Choroid plexus epithelial cell (primary cell): ENCODE measurements around the gene ZNF680.

Experiments
- DNase-seq: peaks from one replicate; pipeline ENCODE4 v3.0.0-alpha.2; 2010; ENCODE audit warnings: low read depth
- H3K4me3 ChIP-seq: 2 replicates; pipeline ENCODE4 v1.5.1; 2011; ENCODE audit warnings: low read depth, mild to moderate bottlenecking, control low read depth, low read length, moderate library complexity
- TF ChIP-seq, protein P1 (sequence below): conservative IDR thresholded peaks from 2 replicates; pipeline ENCODE4 v1.5.1; 2011; ENCODE audit warnings: low read depth, mild to moderate bottlenecking, control low read depth, inconsistent platforms, low read length, moderate library complexity

ZNF680 gene

DNA sequence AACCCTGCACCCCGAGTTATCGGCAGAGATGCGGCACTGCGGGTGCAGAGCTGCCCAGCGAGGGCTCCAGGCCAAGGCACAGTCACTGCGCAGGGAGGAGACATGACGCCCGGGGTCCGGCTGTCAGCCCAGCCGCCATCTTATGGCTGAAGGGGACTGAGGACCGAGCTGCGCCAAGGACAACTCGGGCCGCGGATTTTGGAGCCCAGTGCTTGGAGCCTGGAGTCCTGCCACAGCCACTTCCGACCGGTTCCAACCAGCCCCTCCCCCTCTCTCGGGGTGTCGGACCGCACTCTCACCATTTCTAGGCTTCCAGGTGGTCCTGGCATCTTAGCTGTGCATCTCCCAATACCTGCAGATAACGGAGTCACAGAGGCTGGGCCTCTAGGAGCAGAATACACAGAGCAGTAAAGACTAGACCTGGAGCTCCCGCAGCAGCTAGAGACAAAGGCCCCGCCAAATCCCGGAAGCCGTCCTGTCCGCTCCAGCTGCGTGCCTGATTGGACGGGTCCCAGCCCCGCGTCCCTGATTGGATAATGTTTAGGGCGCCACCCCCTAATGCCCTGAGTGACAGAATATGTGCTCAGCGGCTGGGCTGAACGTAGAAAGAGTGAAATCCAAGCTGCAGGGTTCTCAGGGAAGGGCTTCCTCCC lies at the start of gene ZNF680:
TSS of gene ZNF680 (minus strand) at position 446 of the 653 bp plus-strand sequence. CDS start at position 329, 117 bp downstream.
- H3K4me3 ChIP-seq = peak within 1 kb of the TSS; percentile 94
- TF ChIP-seq, protein P1, sequence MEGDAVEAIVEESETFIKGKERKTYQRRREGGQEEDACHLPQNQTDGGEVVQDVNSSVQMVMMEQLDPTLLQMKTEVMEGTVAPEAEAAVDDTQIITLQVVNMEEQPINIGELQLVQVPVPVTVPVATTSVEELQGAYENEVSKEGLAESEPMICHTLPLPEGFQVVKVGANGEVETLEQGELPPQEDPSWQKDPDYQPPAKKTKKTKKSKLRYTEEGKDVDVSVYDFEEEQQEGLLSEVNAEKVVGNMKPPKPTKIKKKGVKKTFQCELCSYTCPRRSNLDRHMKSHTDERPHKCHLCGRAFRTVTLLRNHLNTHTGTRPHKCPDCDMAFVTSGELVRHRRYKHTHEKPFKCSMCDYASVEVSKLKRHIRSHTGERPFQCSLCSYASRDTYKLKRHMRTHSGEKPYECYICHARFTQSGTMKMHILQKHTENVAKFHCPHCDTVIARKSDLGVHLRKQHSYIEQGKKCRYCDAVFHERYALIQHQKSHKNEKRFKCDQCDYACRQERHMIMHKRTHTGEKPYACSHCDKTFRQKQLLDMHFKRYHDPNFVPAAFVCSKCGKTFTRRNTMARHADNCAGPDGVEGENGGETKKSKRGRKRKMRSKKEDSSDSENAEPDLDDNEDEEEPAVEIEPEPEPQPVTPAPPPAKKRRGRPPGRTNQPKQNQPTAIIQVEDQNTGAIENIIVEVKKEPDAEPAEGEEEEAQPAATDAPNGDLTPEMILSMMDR = no peak
- peak; percentile 97 for DNase-seq

DNA sequence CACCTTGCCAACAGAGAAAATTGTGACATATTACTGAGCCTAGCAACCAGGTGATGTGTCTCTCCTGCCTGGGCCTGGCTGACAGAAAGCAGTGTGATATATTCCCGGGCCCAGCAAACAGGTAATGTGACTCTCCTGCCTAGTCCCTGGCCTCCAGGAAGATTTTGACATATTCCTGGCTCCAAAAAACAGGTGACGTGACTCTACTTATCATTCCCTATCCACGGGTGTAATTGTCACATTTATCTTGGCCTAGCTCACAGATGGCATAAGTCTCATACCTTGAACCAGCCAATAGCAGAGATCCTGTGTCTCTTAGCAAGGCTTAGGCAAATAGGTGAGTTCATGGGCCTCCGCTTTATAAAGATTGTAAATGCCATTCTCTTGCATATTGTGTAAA lies 49.6 kb upstream of the ZNF680 start:
- DNase-seq = no peak
- H3K4me3 ChIP-seq = no peak overlapping the region
- TF ChIP-seq, protein P1 = no peak

DNA sequence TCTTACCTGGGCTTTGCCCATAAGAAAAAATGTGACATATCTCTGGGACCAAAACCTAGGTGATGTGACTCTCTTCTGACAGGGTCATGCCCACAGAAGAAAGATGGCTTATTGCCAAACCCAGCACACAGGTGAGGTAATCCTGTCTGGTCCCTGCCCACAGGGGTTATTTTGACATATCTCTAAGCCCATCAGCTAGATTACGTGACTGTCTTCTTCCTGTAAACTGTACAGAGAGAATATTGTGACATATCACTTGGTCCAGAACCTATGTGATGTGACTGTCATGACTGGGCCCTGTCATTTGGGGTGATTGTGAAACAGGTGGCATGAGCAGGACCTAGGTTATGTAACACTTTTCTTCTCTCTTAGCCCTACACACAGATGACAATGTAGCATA lies 48.8 kb upstream of the ZNF680 start:
- H3K4me3 ChIP-seq = no peak overlapping the region
- TF ChIP-seq, protein P1 = no peak
- DNase-seq = no peak

DNA sequence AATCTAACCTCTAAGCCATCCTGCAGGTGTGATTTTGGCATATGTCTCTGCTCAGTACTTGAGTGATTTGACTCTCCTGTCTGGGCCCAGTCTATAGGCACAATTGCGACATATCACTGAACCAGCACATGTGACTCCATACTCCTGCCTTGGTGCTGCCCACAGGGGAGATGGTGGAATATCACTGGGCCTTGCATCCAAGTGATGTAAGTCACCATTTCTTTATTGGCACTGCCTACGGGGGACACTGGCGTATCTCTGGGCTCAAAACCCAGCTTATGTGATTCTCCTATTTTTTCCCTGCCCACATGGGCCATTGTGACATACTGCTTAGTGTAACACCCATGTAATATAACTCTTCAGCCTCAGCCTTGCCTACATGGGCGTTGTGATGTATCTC lies 48.1 kb upstream of the ZNF680 start:
- no peak for DNase-seq
- TF ChIP-seq, protein P1 = no peak
- no peak overlapping the region for H3K4me3 ChIP-seq

DNA sequence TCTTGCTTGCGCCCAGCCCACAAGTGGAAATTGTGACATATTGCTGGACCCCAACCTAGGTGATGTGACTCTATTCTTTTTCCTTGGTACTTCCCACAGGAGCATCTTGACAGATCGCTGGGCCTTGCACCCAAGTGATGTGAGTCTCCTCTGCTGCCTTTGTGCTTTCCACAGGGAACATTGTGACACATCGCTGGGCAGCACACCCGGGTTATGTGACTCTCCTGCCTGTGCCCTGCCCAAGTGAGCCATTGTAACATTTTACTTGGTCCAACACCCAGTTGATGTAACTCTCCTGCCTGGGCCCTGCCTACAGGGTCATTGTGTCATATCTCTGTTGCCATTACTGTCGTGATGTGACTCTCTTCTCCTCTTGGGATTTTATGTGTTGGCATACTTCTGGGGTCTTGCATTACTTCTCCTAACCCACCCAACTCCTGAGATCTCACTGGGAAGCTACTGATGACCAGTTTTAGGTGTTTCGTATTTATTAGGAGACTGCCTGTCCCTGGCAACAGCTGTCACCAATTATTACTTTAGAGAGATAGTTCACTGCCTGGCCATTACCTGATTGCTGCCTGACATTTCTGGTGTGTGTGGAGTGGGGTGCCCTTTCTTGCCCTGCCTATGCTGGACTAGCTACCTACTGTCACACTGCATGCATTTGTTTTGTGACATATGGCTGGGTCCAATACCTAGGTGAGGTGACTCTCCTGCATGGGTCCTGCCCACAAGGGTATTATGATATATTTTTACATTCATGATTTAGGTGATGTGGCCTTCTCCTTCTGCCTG lies 45.4 kb upstream of the ZNF680 start:
- no peak for DNase-seq
- H3K4me3 ChIP-seq = no peak overlapping the region
- TF ChIP-seq, protein P1 = no peak

DNA sequence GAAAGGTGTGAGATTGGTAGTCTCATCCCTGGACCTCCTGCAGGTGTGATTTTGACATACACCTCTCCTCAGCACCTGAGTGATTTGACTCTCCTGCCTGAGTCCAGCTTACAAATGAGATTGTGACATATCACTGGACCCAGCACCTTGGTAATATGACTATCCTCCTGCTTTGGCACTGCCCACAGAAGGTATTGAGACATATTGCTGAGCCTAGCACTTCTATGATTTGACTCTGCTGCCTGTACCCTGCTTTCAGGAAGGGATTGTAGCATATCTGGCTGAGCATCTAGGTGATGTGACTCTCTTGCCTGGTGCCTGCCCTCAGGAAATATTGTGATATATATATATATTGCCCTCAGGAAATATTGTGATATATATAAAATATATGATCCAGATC lies 43.5 kb upstream of the ZNF680 start:
- TF ChIP-seq, protein P1 = no peak
- H3K4me3 ChIP-seq = no peak overlapping the region
- no peak for DNase-seq
